Renal pelvis (tissue), 4 donors: ENCODE results near the gene DEFB112. TPM values are rescaled to one million over a fixed set of nuclear protein-coding genes. Genes with fewer than 3 reads are reported as not detected.

Source experiments
- DNase-seq: peaks from one replicate; pipeline ENCODE4 v3.0.0-alpha.2; 2013
- polyA plus RNA-seq, 3 donors: library from polyadenylated mRNA; unstranded; fragments of 120-200 nt; gene quantifications; one replicate each; pipeline ENCODE4 v1.2.1, GENCODE V29; 2013; ENCODE audit not compliant: insufficient read length in 3 of 3

DEFB112 gene
- polyA plus RNA-seq, 3 donors, result not detected

DNA sequence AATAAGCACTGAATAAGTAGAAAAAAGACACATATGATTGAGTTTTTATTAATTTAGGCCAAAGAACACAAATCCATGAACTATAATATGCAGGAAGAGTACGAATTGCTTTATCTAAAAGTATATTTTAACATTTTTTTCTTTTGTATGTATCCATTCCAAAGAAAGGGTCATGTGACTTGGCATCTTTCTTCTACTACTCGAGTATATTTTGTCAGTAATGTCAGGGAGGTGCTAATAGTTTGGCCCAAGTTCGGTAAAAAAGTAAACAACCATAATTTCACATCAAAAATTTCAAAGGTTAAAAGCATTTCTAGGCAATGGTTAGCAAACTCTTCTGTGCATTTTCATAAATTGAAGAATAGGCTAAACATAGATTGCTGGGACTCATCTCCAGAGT lies 46.6 kb downstream of the DEFB112 start:
- no peak for DNase-seq

DNA sequence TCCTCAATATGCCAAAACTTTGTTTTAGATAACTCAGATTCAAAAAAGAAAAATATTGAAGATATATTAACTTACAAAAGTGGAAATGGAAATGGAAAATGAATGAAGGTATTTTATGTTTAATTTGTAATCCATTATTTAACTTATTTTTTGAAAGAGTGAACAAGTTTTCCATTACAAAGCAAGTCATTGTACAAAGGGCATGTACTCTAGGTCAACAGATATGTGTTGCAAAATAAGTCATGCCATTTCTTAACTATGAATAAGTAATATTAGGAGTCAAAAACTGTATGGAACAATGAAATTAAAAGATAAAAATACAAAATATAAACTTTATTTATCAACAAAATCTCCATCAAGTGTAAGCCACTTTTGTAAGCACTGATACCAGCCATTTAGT lies 54.5 kb downstream of the DEFB112 start:
- DNase-seq, result no peak

Other genes with a start within 250 kb of the DEFB112 start
- gene CRISP1, start 183.4 kb downstream of the DEFB112 start, polyA plus RNA-seq, result under 1 TPM in 2 of 3 donors, not detected in 1; 0.06 to 0.13 TPM
- not detected for gene DEFB114, start 85.8 kb downstream of the DEFB112 start, polyA plus RNA-seq
- gene DEFB113, start 80.3 kb downstream of the DEFB112 start, polyA plus RNA-seq, result not detected
- not detected for gene DEFB110, start 27.9 kb downstream of the DEFB112 start, polyA plus RNA-seq